Measurements from ENCODE around the gene B4GALT5.

DNA sequence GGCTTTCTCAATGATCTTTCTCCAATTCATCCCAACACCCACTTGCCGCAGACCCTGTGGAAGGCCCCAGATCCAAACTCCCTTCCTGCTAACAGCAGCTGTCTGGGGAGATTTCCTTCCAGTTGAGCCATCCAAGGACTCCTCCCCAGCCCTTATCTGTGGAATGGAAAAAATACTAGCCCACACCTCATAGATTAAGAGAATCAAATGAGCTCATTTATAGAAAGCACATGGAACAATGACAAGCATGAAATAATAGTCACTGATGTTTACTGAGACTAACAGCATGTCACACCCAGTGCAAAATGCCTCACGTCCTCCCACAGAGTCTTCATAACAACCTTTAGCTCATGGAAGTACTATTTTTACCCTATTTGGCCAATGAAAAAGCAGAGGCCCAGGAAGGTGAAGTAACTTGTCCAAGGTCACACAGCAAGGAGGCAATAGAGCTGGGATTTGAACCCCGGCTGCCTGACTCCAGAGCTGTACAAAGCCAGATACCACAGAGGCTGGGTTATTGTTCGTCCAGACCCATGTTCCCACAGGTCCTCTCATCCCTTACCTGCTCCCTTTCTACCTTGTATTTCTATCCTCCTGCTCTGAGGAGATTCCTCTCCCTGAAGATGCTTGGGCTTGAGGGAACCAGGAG lies 122.3 kb downstream of the B4GALT5 start:
- TF ChIP-seq, protein P1, sequence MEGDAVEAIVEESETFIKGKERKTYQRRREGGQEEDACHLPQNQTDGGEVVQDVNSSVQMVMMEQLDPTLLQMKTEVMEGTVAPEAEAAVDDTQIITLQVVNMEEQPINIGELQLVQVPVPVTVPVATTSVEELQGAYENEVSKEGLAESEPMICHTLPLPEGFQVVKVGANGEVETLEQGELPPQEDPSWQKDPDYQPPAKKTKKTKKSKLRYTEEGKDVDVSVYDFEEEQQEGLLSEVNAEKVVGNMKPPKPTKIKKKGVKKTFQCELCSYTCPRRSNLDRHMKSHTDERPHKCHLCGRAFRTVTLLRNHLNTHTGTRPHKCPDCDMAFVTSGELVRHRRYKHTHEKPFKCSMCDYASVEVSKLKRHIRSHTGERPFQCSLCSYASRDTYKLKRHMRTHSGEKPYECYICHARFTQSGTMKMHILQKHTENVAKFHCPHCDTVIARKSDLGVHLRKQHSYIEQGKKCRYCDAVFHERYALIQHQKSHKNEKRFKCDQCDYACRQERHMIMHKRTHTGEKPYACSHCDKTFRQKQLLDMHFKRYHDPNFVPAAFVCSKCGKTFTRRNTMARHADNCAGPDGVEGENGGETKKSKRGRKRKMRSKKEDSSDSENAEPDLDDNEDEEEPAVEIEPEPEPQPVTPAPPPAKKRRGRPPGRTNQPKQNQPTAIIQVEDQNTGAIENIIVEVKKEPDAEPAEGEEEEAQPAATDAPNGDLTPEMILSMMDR (IDR thresholded peaks at IDR 0.05 in 8 of 11, conservative IDR thresholded peaks at IDR 0.05 in 3 of 11), result no peak
- no peak for TF ChIP-seq POLR2A (IDR thresholded peaks at IDR 0.05)
- no peak for TF ChIP-seq POLR2AphosphoS5 (IDR thresholded peaks at IDR 0.05)

All from spleen (tissue), 7 donors.